GM23338 (cell line): Measurements from ENCODE around the gene OS9. TPM values are rescaled to one million over a fixed set of nuclear protein-coding genes. Genes with fewer than 3 reads are reported as not detected.
"Not testable (repeated sequence)": the region's sequence is repeated elsewhere in the genome, so short reads cannot be mapped to it uniquely, and the experiment has no call there.

Experiments
- ATAC-seq: fragments of 200-7000 bp; cut with Tn5 transposase; 3 replicates; pipeline ENCODE4 v1.9.1; 2020
- DNase-seq: peaks from one replicate; pipeline ENCODE4 v3.0.0-alpha.2; 2015; ENCODE audit warnings: low spot score
- H2AFZ ChIP-seq: fragments of 200-600 bp; sonication (generic); 2 replicates; pipeline ENCODE4 v1.8.0; 2016; ENCODE audit warnings: antibody characterized with exemption, mild to moderate bottlenecking, moderate library complexity
- H3F3A ChIP-seq: fragments of 200-600 bp; sonication (generic); replicated peaks from 2 replicates; pipeline ENCODE4 v1.8.0; 2017; ENCODE audit warnings: antibody characterized with exemption, mixed run types, low read depth
- H3K27ac ChIP-seq: fragments of 200-600 bp; sonication (generic); 2 replicates; pipeline ENCODE4 v1.6.1; 2016; ENCODE audit warnings: low read depth
- H3K27me3 ChIP-seq: fragments of 200-600 bp; sonication (generic); 2 replicates; pipeline ENCODE4 v1.8.0; 2016; ENCODE audit warnings: mild to moderate bottlenecking, mixed run types, moderate library complexity; ENCODE audit not compliant: insufficient read depth
- H3K36me3 ChIP-seq: fragments of 200-600 bp; sonication (generic); 2 replicates; pipeline ENCODE4 v1.8.0; 2016; ENCODE audit warnings: mild to moderate bottlenecking; ENCODE audit not compliant: insufficient read depth
- H3K4me1 ChIP-seq: fragments of 200-600 bp; sonication (generic); 2 replicates; pipeline ENCODE4 v1.8.0; 2016; ENCODE audit warnings: mild to moderate bottlenecking, moderate library complexity; ENCODE audit not compliant: insufficient read depth
- H3K4me2 ChIP-seq: fragments of 200-600 bp; sonication (generic); 2 replicates; pipeline ENCODE4 v1.7.1; 2017; ENCODE audit warnings: mixed run types
- H3K4me3 ChIP-seq: fragments of 200-600 bp; sonication (generic); 2 replicates; pipeline ENCODE4 v1.6.1; 2016; ENCODE audit warnings: mixed run types
- H3K79me2 ChIP-seq: fragments of 200-600 bp; sonication (generic); replicated peaks from 2 replicates; pipeline ENCODE4 v1.8.0; 2017; ENCODE audit warnings: mild to moderate bottlenecking; ENCODE audit not compliant: insufficient read depth
- H3K9me2 ChIP-seq: fragments of 200-600 bp; sonication (generic); 2 replicates; pipeline ENCODE4 v1.8.0; 2017; ENCODE audit not compliant: insufficient read depth
- H4K20me1 ChIP-seq: fragments of 200-600 bp; sonication (generic); replicated peaks from 2 replicates; pipeline ENCODE4 v1.8.0; 2017; ENCODE audit warnings: mild to moderate bottlenecking; ENCODE audit not compliant: insufficient read depth
- H3K27ac Mint-ChIP-seq: 2 replicates; pipeline ENCODE4 v1.8.0; 2020; ENCODE audit warnings: inconsistent platforms, mild to moderate bottlenecking, moderate library complexity, mixed read lengths
- H3K27me3 Mint-ChIP-seq: 3 replicates; pipeline ENCODE4 v1.8.0; 2022; ENCODE audit warnings: low read depth, mild to moderate bottlenecking, moderate library complexity, mixed read lengths, inconsistent platforms; ENCODE audit not compliant: insufficient read depth, poor library complexity
- H3K36me3 Mint-ChIP-seq: 3 replicates; pipeline ENCODE4 v1.8.0; 2021; ENCODE audit warnings: low read depth, mild to moderate bottlenecking, inconsistent platforms, moderate library complexity, mixed read lengths
- H3K4me1 Mint-ChIP-seq: 3 replicates; pipeline ENCODE4 v1.8.0; 2020; ENCODE audit warnings: mild to moderate bottlenecking, inconsistent platforms, mixed read lengths
- H3K4me3 Mint-ChIP-seq: 3 replicates; pipeline ENCODE4 v1.8.0; 2021; ENCODE audit warnings: moderate library complexity, mild to moderate bottlenecking, inconsistent platforms, mixed read lengths
- H3K9me3 Mint-ChIP-seq: 3 replicates; pipeline ENCODE4 v1.8.0; 2020; ENCODE audit warnings: moderate library complexity, mild to moderate bottlenecking, inconsistent platforms, mixed read lengths
- CREB1 ChIP-seq: fragments of 250-450 bp; sonication (Bioruptor Pico); IDR thresholded peaks from 2 replicates; pipeline ENCODE4 v1.5.0; 2020; ENCODE audit warnings: low read depth, mild to moderate bottlenecking, moderate library complexity
- EZH2 ChIP-seq: fragments of 200-600 bp; sonication (generic); IDR thresholded peaks from one replicate; pipeline ENCODE4 v1.8.0; 2017; ENCODE audit warnings: antibody characterized with exemption, mild to moderate bottlenecking, low read depth; ENCODE audit not compliant: unreplicated experiment
- EZH2phosphoT487 ChIP-seq: fragments of 200-600 bp; sonication (generic); IDR thresholded peaks from one replicate; pipeline ENCODE4 v1.8.1; 2018; ENCODE audit warnings: antibody characterized with exemption; ENCODE audit not compliant: unreplicated experiment
- NANOG ChIP-seq: IDR thresholded peaks from 2 replicates; pipeline ENCODE4 v1.6.1; 2016; ENCODE audit warnings: antibody characterized with exemption, borderline replicate concordance
- POLR2AphosphoS5 ChIP-seq: IDR thresholded peaks from 2 replicates; pipeline ENCODE4 v1.6.1; 2016; ENCODE audit warnings: antibody characterized with exemption, low read depth
- STAT1 ChIP-seq: IDR thresholded peaks from one replicate; pipeline ENCODE4 v1.6.1; 2016; ENCODE audit warnings: antibody characterized with exemption; ENCODE audit not compliant: unreplicated experiment
- ZNF114 ChIP-seq: fragments of 250-450 bp; sonication (Bioruptor Pico); IDR thresholded peaks from 2 replicates; pipeline ENCODE4 v1.5.0; 2020; ENCODE audit warnings: mild to moderate bottlenecking, moderate library complexity
- ZNF331 ChIP-seq: fragments of 250-450 bp; sonication (Bioruptor Pico); IDR thresholded peaks from 2 replicates; pipeline ENCODE4 v1.5.0; 2020; ENCODE audit warnings: low read depth, mild to moderate bottlenecking, moderate library complexity
- polyA plus RNA-seq: library from polyadenylated mRNA; unstranded; fragments of >200 nt; fragmentation: Nextera tagmentation; extraction: Ambion mirVana; gene quantifications from 2 replicates; pipeline ENCODE4 v1.2.1, GENCODE V29; 2016
- total RNA-seq: library from RNA; depleted of rRNA; stranded (reverse); fragments of >200 nt; shearing (Covaris generic); gene quantifications from 2 replicates; pipeline ENCODE4 v1.2.3, GENCODE V29; 2014
- TF ChIP-seq, protein P1 (sequence below): IDR thresholded peaks from 2 replicates; pipeline ENCODE4 v1.6.1; 2016; ENCODE audit warnings: antibody characterized with exemption
- TF ChIP-seq, protein P2 (sequence below), 2 experiments: fragments of 200-600 bp in 1 of 2; sonication (generic) in 1 of 2; conservative IDR thresholded peaks; 2 replicates each; pipeline versions ENCODE4 v1.5.1 to v1.6.1; 2016 to 2017; ENCODE audit warnings: antibody characterized with exemption in 2 of 2, low read depth in 2 of 2, mild to moderate bottlenecking in 2 of 2, moderate library complexity in 1 of 2
- TF ChIP-seq, protein P3 (sequence below): IDR thresholded peaks from one replicate; pipeline ENCODE4 v1.6.1; 2018; ENCODE audit warnings: antibody characterized with exemption; ENCODE audit not compliant: unreplicated experiment

The OS9 gene
- total and polyA plus RNA-seq, 2 experiments from 2014 or later = 27.5 to 79.7 TPM

DNA sequence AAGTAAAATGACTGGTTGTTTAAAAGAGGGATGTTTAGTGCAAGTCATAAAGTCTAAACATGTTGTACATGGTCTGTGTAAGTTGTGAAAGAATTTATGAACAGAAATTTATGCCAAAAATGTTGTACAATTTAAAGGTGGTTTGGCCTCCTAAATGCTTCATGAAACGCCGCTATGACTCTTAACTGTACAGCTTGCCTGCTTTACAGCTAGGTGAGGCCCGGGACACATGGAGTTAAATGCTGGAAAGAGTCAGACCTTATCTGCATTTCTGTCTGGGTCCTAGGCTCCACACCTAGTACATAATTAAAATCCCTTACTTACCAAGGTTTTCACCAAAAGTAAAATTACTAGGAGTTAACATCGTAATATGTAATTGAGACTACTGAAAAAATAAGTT, 32.6 kb upstream of the OS9 start (continued):
- TF ChIP-seq ZNF114 (CRISPR knock-in tag) (no peak), EZH2phosphoT487 (no peak), EZH2 (no peak), CREB1 (no peak), ZNF331 (CRISPR knock-in tag) (no peak)
- TF ChIP-seq, protein P1, sequence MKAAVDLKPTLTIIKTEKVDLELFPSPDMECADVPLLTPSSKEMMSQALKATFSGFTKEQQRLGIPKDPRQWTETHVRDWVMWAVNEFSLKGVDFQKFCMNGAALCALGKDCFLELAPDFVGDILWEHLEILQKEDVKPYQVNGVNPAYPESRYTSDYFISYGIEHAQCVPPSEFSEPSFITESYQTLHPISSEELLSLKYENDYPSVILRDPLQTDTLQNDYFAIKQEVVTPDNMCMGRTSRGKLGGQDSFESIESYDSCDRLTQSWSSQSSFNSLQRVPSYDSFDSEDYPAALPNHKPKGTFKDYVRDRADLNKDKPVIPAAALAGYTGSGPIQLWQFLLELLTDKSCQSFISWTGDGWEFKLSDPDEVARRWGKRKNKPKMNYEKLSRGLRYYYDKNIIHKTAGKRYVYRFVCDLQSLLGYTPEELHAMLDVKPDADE = no peak

DNA sequence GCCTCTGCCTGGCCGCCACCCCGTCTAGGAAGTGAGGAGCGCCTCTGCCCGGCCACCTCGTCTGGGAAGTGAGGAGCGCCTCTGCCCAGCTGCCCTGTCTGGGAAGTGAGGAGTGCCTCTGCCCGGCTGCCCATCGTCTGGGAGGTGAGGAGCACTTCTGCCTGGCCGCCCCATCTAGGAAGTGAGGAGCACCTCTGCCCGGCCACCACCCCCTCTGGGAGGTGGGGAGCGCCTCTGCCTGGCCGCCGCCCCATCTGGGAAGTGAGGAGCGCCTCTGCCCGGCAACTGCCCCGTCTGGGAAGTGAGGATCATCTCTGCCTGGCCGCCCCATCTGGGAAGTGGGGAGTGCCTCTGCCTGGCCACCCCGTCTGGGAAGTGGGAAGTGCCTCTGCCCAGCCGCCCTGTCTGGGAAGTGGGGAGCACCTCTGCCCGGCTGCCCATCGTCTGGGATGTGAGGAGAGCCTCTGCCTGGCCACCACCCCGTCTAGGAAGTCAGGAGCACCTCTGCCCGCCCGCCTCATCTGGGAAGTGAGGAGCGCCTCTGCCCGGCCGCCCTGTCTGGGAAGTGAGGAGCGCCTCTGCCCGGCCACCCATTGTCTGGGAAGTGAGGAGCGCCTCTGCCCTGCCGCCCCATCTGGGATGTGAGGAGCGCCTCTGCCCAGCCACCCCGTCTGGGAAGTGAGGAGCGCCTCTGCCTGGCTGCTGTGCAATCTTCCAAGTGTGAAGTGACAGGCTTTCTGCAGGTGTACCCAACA, 28.7 kb upstream of the OS9 start:
- H3K4me3 Mint-ChIP-seq, H3K79me2 ChIP-seq, ATAC-seq, H3K4me1 ChIP-seq, H3K4me2 ChIP-seq, H3K27me3 Mint-ChIP-seq, H3K4me1 Mint-ChIP-seq, H3K9me2 ChIP-seq, H2AFZ ChIP-seq, DNase-seq, H3K36me3 ChIP-seq, H3K27ac Mint-ChIP-seq, H3K27ac ChIP-seq, H4K20me1 ChIP-seq, H3K27me3 ChIP-seq, H3K4me3 ChIP-seq, H3F3A ChIP-seq: not testable (repeated sequence)
- Mint-ChIP-seq H3K9me3 (peaks cover 65% of the 10 kb centered on the region), H3K36me3 (peaks cover 11% of the 10 kb centered on the region; the same call in 2 of the 3 replicates)

DNA sequence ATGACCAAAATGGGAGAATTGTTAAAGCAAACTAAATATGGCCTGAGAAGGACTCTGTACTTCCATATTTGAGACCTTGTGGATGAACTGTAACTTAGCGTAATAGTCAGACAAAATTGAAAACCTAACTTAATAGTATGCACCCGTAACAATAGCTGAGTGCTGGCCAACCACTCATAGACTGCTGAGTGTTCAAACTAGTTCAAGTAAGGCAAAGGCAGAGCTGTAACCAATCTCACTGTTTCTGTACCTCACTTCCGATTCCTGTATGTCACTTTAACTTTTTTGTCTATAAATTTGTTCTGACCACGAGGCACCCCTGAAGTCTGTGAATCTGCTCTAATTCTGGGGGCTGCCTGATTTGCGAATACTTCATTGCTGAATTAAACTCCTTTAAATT, 27.0 kb upstream of the OS9 start:
- H3K4me1 ChIP-seq = no peaks in the 10 kb centered on the region
- DNase-seq (no peak), ATAC-seq (no peak)
- H2AFZ ChIP-seq = no peak overlapping the region
- H3K4me3 ChIP-seq = no peak overlapping the region
- no peak overlapping the region for H3K27ac ChIP-seq
- peaks cover under 1% of the 10 kb centered on the region for H3K36me3 ChIP-seq
- H3F3A ChIP-seq = no peaks in the 10 kb centered on the region
- H3K9me2 ChIP-seq = 0 out of 2 replicates have a peak, but pooled peaks cover 4% of the 10 kb centered on the region
- no peak overlapping the region for H3K4me2 ChIP-seq
- Mint-ChIP-seq H3K27ac (no peak overlapping the region), H3K4me1 (no peaks in the 10 kb centered on the region), H3K9me3 (peaks cover 60% of the 10 kb centered on the region), H3K36me3 (peaks cover 3% of the 10 kb centered on the region; the same call in 2 of the 3 replicates), H3K4me3 (no peak overlapping the region), H3K27me3 (peaks cover 2% of the 10 kb centered on the region)
- no peaks in the 10 kb centered on the region for H4K20me1 ChIP-seq
- H3K79me2 ChIP-seq = no peaks in the 10 kb centered on the region
- no peaks in the 10 kb centered on the region for H3K27me3 ChIP-seq
- no peak for TF ChIP-seq ZNF331 (CRISPR knock-in tag)
- TF ChIP-seq, protein P2, sequence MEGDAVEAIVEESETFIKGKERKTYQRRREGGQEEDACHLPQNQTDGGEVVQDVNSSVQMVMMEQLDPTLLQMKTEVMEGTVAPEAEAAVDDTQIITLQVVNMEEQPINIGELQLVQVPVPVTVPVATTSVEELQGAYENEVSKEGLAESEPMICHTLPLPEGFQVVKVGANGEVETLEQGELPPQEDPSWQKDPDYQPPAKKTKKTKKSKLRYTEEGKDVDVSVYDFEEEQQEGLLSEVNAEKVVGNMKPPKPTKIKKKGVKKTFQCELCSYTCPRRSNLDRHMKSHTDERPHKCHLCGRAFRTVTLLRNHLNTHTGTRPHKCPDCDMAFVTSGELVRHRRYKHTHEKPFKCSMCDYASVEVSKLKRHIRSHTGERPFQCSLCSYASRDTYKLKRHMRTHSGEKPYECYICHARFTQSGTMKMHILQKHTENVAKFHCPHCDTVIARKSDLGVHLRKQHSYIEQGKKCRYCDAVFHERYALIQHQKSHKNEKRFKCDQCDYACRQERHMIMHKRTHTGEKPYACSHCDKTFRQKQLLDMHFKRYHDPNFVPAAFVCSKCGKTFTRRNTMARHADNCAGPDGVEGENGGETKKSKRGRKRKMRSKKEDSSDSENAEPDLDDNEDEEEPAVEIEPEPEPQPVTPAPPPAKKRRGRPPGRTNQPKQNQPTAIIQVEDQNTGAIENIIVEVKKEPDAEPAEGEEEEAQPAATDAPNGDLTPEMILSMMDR (conservative IDR thresholded peaks at IDR 0.05; ENCODE audit: low read depth in 2 of 2) = no peak
- no peak for TF ChIP-seq NANOG
- TF ChIP-seq, protein P3, sequence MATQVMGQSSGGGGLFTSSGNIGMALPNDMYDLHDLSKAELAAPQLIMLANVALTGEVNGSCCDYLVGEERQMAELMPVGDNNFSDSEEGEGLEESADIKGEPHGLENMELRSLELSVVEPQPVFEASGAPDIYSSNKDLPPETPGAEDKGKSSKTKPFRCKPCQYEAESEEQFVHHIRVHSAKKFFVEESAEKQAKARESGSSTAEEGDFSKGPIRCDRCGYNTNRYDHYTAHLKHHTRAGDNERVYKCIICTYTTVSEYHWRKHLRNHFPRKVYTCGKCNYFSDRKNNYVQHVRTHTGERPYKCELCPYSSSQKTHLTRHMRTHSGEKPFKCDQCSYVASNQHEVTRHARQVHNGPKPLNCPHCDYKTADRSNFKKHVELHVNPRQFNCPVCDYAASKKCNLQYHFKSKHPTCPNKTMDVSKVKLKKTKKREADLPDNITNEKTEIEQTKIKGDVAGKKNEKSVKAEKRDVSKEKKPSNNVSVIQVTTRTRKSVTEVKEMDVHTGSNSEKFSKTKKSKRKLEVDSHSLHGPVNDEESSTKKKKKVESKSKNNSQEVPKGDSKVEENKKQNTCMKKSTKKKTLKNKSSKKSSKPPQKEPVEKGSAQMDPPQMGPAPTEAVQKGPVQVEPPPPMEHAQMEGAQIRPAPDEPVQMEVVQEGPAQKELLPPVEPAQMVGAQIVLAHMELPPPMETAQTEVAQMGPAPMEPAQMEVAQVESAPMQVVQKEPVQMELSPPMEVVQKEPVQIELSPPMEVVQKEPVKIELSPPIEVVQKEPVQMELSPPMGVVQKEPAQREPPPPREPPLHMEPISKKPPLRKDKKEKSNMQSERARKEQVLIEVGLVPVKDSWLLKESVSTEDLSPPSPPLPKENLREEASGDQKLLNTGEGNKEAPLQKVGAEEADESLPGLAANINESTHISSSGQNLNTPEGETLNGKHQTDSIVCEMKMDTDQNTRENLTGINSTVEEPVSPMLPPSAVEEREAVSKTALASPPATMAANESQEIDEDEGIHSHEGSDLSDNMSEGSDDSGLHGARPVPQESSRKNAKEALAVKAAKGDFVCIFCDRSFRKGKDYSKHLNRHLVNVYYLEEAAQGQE = no peak
- no peak for TF ChIP-seq POLR2AphosphoS5
- TF ChIP-seq STAT1 = no peak
- TF ChIP-seq, protein P1 = no peak
- TF ChIP-seq EZH2phosphoT487 = no peak
- no peak for TF ChIP-seq EZH2
